ENCODE measurements around the gene SYPL1.

Gene SYPL1

GRCh38 chr7:106064316-106064715 lies 47.8 kb downstream of the SYPL1 start:
- POLR2A ChIA-PET, result no interaction called here
- no peak for DNase-seq (ENCODE audit: low read depth, low spot score)
- CTCF ChIA-PET, result interaction anchor here (1.2 to 3.9 kb wide), 4 partner anchors 13 to 92 kb away, joined by 3 to 31 read pairs (median 4); no protein-coding TSS in a partner anchor
- no peak overlapping the region for H3K4me3 ChIP-seq (ENCODE audit: low read depth, low read length)
- no peak for TF ChIP-seq CTCF (IDR thresholded peaks at IDR 0.05; ENCODE audit: insufficient read depth, low read length, missing control alignments)

- TF ChIP-seq CTCF (IDR thresholded peaks at IDR 0.05; ENCODE audit: insufficient read depth, low read length, missing control alignments), result no peak
These were observed 48.4 kb downstream of the SYPL1 start for GRCh38 chr7:106063692-106064091.

GRCh38 chr7:106063024-106063423 lies 49.1 kb downstream of the SYPL1 start:
- DNase-seq (ENCODE audit: low read depth, low spot score), result no peak
- no peak overlapping the region for H3K4me3 ChIP-seq (ENCODE audit: low read depth, low read length)
- CTCF ChIA-PET, result interaction anchor here (1.3 to 3.9 kb wide), 2 partner anchors 12 to 91 kb away, joined by 3 to 31 read pairs; no protein-coding TSS in a partner anchor
- POLR2A ChIA-PET, result no interaction called here
- TF ChIP-seq CTCF (IDR thresholded peaks at IDR 0.05; ENCODE audit: insufficient read depth, low read length, missing control alignments), result no peak

More at GRCh38 chr7:106063692-106064091, 48.4 kb downstream of the SYPL1 start:
- ChIA-PET CTCF (interaction anchor here (1.2 to 3.9 kb wide), 3 partner anchors 13 to 90 kb away, joined by 3 to 31 read pairs (median 3); no protein-coding TSS in a partner anchor), POLR2A (no interaction called here)
- H3K4me3 ChIP-seq (ENCODE audit: low read depth, low read length), result no peak overlapping the region
- no peak for DNase-seq (ENCODE audit: low read depth, low spot score)

GRCh38 chr7:106062521-106062931 lies 49.6 kb downstream of the SYPL1 start:
- CTCF ChIA-PET, result interaction anchor here (2.6 kb wide), 1 partner anchor 104 kb away, joined by 14 read pairs; no protein-coding TSS in a partner anchor
- POLR2A ChIA-PET, result no interaction called here
- H3K4me3 ChIP-seq (ENCODE audit: low read depth, low read length), result no peak overlapping the region
- no peak for TF ChIP-seq CTCF (IDR thresholded peaks at IDR 0.05; ENCODE audit: insufficient read depth, low read length, missing control alignments)
- no peak for DNase-seq (ENCODE audit: low read depth, low spot score)

- no peak for DNase-seq (ENCODE audit: low read depth, low spot score)
- TF ChIP-seq CTCF (IDR thresholded peaks at IDR 0.05; ENCODE audit: insufficient read depth, low read length, missing control alignments), result no peak
- CTCF ChIA-PET, result interaction anchor here (1.4 to 2.6 kb wide), 3 partner anchors 92 to 104 kb away, joined by 3 to 24 read pairs (median 14); no protein-coding TSS in a partner anchor
- POLR2A ChIA-PET, result no interaction called here
- no peak overlapping the region for H3K4me3 ChIP-seq (ENCODE audit: low read depth, low read length)
These were observed 50.1 kb downstream of the SYPL1 start for GRCh38 chr7:106062006-106062405.

GRCh38 chr7:106061301-106061979 lies 50.7 kb downstream of the SYPL1 start:
- no peak for DNase-seq (ENCODE audit: low read depth, low spot score)
- POLR2A ChIA-PET, result no interaction called here
- no peak overlapping the region for H3K4me3 ChIP-seq (ENCODE audit: low read depth, low read length)
- TF ChIP-seq CTCF (IDR thresholded peaks at IDR 0.05; ENCODE audit: insufficient read depth, low read length, missing control alignments), result no peak
- CTCF ChIA-PET, result interaction anchor here (1.2 to 2.6 kb wide), 5 partner anchors 88 to 105 kb away, joined by 3 to 24 read pairs (median 5); no protein-coding TSS in a partner anchor

Measured in AG04449 (cell line).